Parathyroid adenoma (tissue), 2 donors: ENCODE results near the gene ACP7.
"Not testable (repeated sequence)": the region's sequence is repeated elsewhere in the genome, so short reads cannot be mapped to it uniquely, and the experiment has no call there.

Experiments used
- H2AFZ ChIP-seq: fragments of 300-600 bp; sonication (generic); one replicate; pipeline ENCODE4 v1.7.0; 2017; ENCODE audit warnings: antibody characterized with exemption, mild to moderate bottlenecking
- H3K27ac ChIP-seq: fragments of 300-600 bp; sonication (generic); one replicate; pipeline ENCODE4 v1.7.0; 2017
- H3K27me3 ChIP-seq: fragments of 300-600 bp; sonication (generic); one replicate; pipeline ENCODE4 v1.7.0; 2017; ENCODE audit warnings: low read length; ENCODE audit not compliant: control insufficient read depth, insufficient read depth
- H3K36me3 ChIP-seq: fragments of 300-600 bp; sonication (generic); one replicate; pipeline ENCODE4 v1.7.0; 2017; ENCODE audit warnings: low read length; ENCODE audit not compliant: control insufficient read depth, insufficient read depth
- H3K4me1 ChIP-seq: fragments of 300-600 bp; sonication (generic); one replicate; pipeline ENCODE4 v1.7.0; 2017; ENCODE audit warnings: control low read depth
- H3K4me2 ChIP-seq: fragments of 300-600 bp; sonication (generic); one replicate; pipeline ENCODE4 v1.7.0; 2017; ENCODE audit warnings: low read length
- H3K4me3 ChIP-seq: fragments of 300-600 bp; sonication (generic); one replicate; pipeline ENCODE4 v1.7.0; 2017; ENCODE audit warnings: low read depth, low read length
- H3K79me2 ChIP-seq: fragments of 300-600 bp; sonication (generic); one replicate; pipeline ENCODE4 v1.7.0; 2017; ENCODE audit warnings: control low read depth
- H3K9ac ChIP-seq: fragments of 300-600 bp; sonication (generic); one replicate; pipeline ENCODE4 v1.7.0; 2017; ENCODE audit warnings: mild to moderate bottlenecking
- H3K9me3 ChIP-seq: fragments of 300-600 bp; sonication (generic); one replicate; pipeline ENCODE4 v1.7.0; 2017; ENCODE audit warnings: low read length; ENCODE audit not compliant: control insufficient read depth
- TF ChIP-seq, protein P1 (sequence below): fragments of 300-600 bp; sonication (generic); IDR thresholded peaks from one replicate; pipeline ENCODE4 v1.7.0; 2017; ENCODE audit warnings: antibody characterized with exemption, mild to moderate bottlenecking
- donor health status: primary hyperparathyroidism.

The ACP7 gene

DNA sequence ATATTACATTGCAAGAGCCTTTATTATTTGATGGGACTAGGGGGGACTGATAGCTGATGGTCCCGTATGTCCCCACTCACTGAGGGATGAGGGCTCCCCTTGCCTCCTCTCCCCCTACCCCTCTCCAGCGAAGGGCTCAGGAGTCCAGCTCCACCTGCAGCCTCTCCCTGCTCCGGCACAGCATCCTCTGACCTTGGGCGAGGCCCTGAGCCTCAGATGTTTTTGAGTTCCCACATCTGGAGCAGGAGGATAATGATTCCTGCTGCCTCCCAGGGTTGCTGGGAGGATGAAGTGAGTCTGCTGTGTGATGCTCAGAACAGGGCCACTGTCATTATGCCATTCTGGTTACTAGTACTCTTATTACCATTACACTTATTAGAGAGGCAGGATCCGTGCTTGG, 56.4 kb downstream of the ACP7 start:
- no peak overlapping the region for H3K27ac ChIP-seq
- H3K4me1 ChIP-seq: peaks cover 37% of the 10 kb centered on the region
- H3K27me3 ChIP-seq: no peaks in the 10 kb centered on the region
- no peak overlapping the region for H3K9ac ChIP-seq
- H3K4me2 ChIP-seq: no peak overlapping the region
- H3K9me3 ChIP-seq: no peaks in the 10 kb centered on the region
- H2AFZ ChIP-seq: no peak overlapping the region
- TF ChIP-seq, protein P1, sequence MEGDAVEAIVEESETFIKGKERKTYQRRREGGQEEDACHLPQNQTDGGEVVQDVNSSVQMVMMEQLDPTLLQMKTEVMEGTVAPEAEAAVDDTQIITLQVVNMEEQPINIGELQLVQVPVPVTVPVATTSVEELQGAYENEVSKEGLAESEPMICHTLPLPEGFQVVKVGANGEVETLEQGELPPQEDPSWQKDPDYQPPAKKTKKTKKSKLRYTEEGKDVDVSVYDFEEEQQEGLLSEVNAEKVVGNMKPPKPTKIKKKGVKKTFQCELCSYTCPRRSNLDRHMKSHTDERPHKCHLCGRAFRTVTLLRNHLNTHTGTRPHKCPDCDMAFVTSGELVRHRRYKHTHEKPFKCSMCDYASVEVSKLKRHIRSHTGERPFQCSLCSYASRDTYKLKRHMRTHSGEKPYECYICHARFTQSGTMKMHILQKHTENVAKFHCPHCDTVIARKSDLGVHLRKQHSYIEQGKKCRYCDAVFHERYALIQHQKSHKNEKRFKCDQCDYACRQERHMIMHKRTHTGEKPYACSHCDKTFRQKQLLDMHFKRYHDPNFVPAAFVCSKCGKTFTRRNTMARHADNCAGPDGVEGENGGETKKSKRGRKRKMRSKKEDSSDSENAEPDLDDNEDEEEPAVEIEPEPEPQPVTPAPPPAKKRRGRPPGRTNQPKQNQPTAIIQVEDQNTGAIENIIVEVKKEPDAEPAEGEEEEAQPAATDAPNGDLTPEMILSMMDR: no peak
- H3K36me3 ChIP-seq: no peaks in the 10 kb centered on the region
- no peak overlapping the region for H3K4me3 ChIP-seq
- H3K79me2 ChIP-seq: peaks cover 70% of the 10 kb centered on the region

DNA sequence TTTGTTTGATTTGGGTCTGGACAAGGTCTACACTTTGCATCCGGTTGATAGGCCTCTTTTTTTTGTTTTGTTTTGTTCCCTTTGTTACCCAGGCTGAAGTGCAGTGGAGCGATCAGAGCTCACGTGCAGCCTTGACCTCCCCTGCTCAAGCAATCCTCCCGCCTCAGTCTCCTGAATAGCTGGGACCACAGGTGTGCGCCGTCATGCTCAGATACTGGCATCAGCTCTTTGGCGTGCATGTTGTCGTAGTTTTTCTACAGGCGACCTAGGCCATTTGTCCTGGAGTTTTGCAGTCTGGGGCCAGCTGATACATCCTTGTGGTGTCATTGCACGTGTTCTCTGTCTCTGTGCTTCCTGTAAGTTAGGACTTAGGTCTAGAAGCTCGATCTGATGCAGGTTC, 57.8 kb downstream of the ACP7 start:
- H3K27ac ChIP-seq: no peak overlapping the region
- H3K36me3 ChIP-seq: no peaks in the 10 kb centered on the region
- no peaks in the 10 kb centered on the region for H3K27me3 ChIP-seq
- TF ChIP-seq, protein P1: no peak
- H3K79me2 ChIP-seq: peaks cover 57% of the 10 kb centered on the region
- H2AFZ ChIP-seq: no peak overlapping the region
- no peaks in the 10 kb centered on the region for H3K9me3 ChIP-seq
- H3K4me1 ChIP-seq: peaks cover 40% of the 10 kb centered on the region
- no peak overlapping the region for H3K9ac ChIP-seq
- H3K4me2 ChIP-seq: no peak overlapping the region
- no peak overlapping the region for H3K4me3 ChIP-seq

DNA sequence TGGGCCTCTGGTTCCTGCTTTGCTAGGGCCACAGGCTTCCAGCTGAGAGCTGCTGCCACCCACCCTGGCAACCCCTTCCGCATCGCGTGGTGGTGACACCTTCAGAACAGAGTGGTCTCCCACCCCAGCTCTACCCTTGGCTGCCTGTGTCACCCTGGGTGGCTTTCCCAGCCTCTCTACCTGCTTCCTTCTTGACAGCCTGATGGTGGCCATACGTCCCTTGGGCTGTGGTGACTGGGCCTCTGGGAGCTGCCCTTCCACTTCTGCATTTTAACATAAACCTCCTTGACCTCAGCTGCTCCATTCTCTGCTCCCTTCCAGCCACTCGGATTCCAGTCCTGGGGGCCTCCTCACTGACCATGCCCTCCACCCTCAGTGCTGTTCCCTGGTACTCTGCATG, 58.5 kb downstream of the ACP7 start:
- Histone ChIP-seq H3K4me1 (peaks cover 46% of the 10 kb centered on the region), H3K79me2 (peaks cover 53% of the 10 kb centered on the region), H3K4me3 (no peak overlapping the region), H3K27me3 (no peaks in the 10 kb centered on the region), H2AFZ (no peak overlapping the region), H3K27ac (peak overlapping the region; percentile 11), H3K36me3 (no peaks in the 10 kb centered on the region), H3K4me2 (no peak overlapping the region), H3K9ac (no peak overlapping the region), H3K9me3 (no peaks in the 10 kb centered on the region)
- TF ChIP-seq, protein P1: no peak

DNA sequence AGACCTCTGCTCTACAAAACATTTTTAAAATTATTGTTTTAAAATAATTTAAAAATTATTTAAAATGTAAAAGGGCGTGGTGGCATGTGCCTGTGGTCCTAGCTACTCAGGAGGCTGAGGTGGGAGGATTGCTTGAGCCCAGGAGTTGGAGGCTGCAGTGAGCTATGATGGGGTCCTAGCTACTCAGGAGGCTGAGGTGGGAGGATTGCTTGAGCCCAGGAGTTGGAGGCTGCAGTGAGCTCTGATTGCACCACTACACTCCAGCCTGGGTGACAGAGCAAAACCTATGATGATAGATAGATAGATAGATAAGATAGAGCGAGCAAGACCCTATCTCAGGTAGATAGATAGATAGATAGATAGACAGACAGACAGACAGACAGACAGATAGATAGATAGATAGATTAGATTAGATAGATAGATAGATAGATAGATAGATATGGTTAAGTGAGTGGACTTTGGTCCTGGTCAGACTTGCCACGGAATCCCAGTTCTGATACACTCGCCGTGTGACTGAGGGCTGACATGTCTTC, 59.7 kb downstream of the ACP7 start:
- not testable (repeated sequence) for H3K4me2 ChIP-seq, H3K9ac ChIP-seq

DNA sequence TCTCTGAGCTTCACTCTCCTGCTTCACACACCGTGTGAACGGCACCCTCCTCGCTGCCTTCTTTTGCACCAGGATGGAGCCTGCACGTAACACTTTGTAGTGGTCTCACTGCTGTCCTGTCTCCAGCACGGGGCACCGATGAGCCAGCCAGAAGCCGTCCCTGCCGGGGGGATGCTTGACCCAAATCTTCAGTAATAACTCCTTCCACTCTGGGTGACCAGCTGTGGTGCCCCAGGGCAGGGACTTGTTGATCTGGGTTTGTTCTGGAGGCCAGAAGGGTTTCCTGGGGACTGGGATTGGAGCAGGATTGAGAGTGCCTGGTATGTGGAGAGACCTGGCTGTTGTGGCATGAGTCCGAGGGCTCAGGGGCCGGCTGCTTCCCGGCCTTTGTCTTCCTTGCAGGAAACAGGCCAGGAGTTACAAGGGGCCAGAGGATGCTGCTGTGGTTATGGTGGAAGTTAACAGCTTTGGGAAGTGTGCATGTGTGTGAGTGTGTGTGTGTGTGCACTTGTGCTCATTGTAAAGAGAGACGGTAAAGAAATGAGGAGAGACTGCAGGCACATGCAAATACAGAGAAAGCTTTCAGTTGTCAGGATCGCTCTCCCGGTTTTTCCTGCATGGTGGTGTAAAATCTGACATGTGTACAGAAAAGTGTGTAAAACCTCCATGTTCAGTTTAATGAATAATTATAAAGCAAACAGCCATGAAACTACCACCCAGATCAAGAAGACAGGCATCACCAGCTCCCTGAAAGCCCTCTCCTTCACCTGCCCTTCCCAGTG, 60.3 kb downstream of the ACP7 start:
- Histone ChIP-seq H3K36me3 (no peaks in the 10 kb centered on the region), H3K27me3 (no peaks in the 10 kb centered on the region), H3K9me3 (no peaks in the 10 kb centered on the region), H3K27ac (peak overlapping the region; percentile 95), H3K4me3 (no peak overlapping the region), H3K4me2 (peak overlapping the region; percentile 23), H3K4me1 (peaks cover 42% of the 10 kb centered on the region), H3K9ac (no peak overlapping the region), H3K79me2 (peaks cover 45% of the 10 kb centered on the region), H2AFZ (peak overlapping the region; percentile 65)
- TF ChIP-seq, protein P1: no peak

More for the DNA sequence above, 59.7 kb downstream of the ACP7 start:
- H2AFZ ChIP-seq, H3K27me3 ChIP-seq, H3K36me3 ChIP-seq, H3K9me3 ChIP-seq, H3K4me3 ChIP-seq: not testable (repeated sequence)
- peaks cover 45% of the 10 kb centered on the region for H3K79me2 ChIP-seq
- peaks cover 46% of the 10 kb centered on the region for H3K4me1 ChIP-seq
- peak overlapping the region; percentile 95 for H3K27ac ChIP-seq
